IMR-90 (cell line): Measurements from ENCODE around the gene PMEPA1. TPM values are rescaled to one million over a fixed set of nuclear protein-coding genes. Genes with fewer than 3 reads are reported as not detected.

Source experiments
- CTCF ChIP-seq: conservative IDR thresholded peaks from 2 replicates; pipeline ENCODE4 v1.5.1; 2012; ENCODE audit warnings: mild to moderate bottlenecking, low read depth, low read length, improper control_type of control experiment
- polyA plus RNA-seq, 3 experiments: library from polyadenylated mRNA; depleted of rRNA; stranded (reverse); fragments of >200 nt; gene quantifications; 2 replicates each; pipeline ENCODE4 v1.2.3, GENCODE V29; 2012; ENCODE audit warnings: low replicate concordance in 1 of 3
- total RNA-seq: library from RNA; depleted of rRNA; stranded (reverse); fragments of >200 nt; gene quantifications from 2 replicates; pipeline ENCODE4 v1.2.3, GENCODE V29; 2012

Gene PMEPA1
- total and polyA plus RNA-seq, 2 of the 4 experiments (the other 2 are of a cell fraction), result 2.0 to 6.9 TPM

- no peak for TF ChIP-seq CTCF
These were observed 56.9 kb downstream of the PMEPA1 start (continued) for GRCh38 chr20:57652606-57653545.
